Lower leg skin (tissue), 3 donors: ENCODE results near the gene SNRPB2.

Experiments
- CTCF ChIP-seq, 3 donors: fragments of 450-650 bp; IDR thresholded peaks; one replicate each; pipeline ENCODE4 v1.5.1; 2016; ENCODE audit warnings: antibody characterized with exemption in 3 of 3, mild to moderate bottlenecking in 3 of 3, moderate library complexity in 2 of 3
- POLR2A ChIP-seq, 2 donors: fragments of 450-650 bp; IDR thresholded peaks; one replicate each; pipeline ENCODE4 v1.6.1; 2016 to 2017; ENCODE audit warnings: antibody characterized with exemption in 2 of 2, mild to moderate bottlenecking in 1 of 2, moderate library complexity in 1 of 2

- TF ChIP-seq CTCF (IDR thresholded peaks at IDR 0.05) = no peak
- TF ChIP-seq POLR2A (IDR thresholded peaks at IDR 0.05) = no peak
Measured at GRCh38 chr20:16761305-16761829, 31.5 kb downstream of the SNRPB2 start.
